Ovary (tissue), 3 donors: Measurements from ENCODE around the gene AKT3.

ENCODE experiments used
- CTCF ChIP-seq, 3 donors: fragments of 450-650 bp in 2 of 3; fragments of 200-600 bp in 1 of 3; IDR thresholded peaks; one replicate each; pipeline versions ENCODE4 v1.5.1 to v1.8.0; 2016 to 2022; ENCODE audit warnings: antibody characterized with exemption in 3 of 3, mild to moderate bottlenecking in 1 of 3
- POLR2A ChIP-seq: fragments of 450-650 bp; IDR thresholded peaks from one replicate; pipeline ENCODE4 v1.6.1; 2017; ENCODE audit warnings: antibody characterized with exemption, mild to moderate bottlenecking, moderate library complexity
- donor health status: DM: no; HTN: no; CAD: no.

- TF ChIP-seq POLR2A (no peak), CTCF (IDR thresholded peaks at IDR 0.05) (no peak)
Measured at GRCh38 chr1:243885806-243886205, 35.8 kb upstream of the AKT3 start.
